CD4-positive, alpha-beta T cell treated with Interleukin-6 at 100 ng/mL for 8 hours (primary cell): ENCODE data around the gene CELF1.
"Not testable (repeated sequence)": the region's sequence is repeated elsewhere in the genome, so short reads cannot be mapped to it uniquely, and the experiment has no call there.

ENCODE experiments used
- DNase-seq: peaks from one replicate; pipeline ENCODE4 v3.0.0-alpha.2; 2020; ENCODE audit warnings: mixed read lengths, low spot score

Gene CELF1

DNA sequence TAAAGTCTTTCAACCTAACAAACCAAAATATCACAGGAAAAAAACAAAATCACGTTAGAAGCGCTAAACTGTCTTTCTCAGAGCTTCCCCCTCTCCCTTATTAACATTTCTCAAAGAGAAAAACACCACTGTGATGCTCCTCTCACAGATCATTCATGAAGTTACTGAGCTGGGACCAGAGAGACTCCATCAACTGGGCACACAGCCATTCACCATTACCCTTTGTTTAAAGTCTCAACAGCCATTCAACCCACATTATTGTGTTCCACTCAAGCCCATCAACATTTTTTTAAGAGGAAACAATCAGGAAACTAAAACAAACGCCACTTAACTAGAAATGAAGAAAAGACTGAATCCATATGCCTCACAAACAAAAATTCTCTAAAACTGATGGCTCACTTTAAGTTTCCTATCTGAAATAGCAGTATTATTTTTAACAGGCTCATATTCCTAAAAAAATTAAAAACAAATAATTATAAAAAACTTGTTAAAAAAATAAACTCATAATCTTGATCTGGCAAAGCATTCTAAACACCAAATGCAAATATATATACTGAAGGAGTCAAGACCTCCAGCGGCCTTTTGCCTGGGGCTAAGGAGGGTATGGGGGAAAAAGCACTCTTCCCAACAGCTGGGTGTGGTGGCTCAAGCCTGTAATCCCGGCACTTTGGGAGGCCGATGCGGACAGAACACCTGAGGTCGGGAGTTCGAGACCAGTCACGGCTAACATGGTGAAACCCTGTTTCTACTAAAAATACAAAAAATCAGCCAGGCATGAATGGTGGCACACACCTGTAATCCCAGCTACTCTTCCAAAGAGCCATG lies 14.0 kb downstream of the CELF1 start:
- no peak for DNase-seq

DNA sequence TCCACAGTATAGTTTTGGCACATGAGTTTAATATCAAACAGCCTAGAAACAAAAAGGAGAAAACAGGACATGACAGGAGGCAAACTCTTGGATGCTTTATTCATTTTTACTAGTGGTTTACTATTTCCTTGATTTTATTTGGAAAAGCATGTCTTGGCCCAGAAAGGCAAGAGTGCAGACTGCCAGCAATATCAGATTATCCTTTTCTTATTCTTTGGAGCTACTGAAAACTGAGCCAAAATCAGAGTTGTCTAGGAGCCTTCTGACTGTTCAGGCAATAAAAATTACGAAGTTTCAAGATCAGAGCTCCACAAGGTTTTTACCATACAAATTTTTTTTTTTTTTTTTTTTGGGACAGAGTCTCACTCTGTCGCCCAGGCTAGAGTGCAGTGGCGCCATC lies 16.0 kb downstream of the CELF1 start:
- DNase-seq, result no peak

DNA sequence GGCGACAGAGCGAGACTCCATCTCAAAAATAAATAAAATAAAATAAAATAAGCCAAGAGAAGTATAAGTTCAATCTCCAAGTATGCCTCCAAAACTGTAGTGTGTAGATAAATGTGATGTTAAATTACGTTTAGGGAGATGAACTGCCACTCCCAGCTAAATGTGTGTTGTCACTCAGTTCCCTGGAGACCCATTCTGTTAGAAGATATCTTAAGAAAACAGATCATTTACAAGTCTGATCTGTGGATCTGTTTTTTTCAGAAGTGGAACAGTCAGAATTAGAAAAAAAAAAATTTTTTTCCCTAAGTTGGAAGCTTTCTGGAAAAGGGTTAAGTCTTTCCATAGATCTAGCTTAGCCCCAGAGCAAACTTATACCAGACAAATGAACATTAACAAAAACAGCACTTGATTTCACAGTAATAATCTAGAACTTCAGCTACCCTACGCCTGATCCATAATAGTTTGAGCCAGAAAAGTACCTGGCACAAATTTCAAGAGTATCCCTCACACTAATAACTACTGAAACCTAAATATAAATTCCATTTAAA lies 18.2 kb downstream of the CELF1 start:
- no peak for DNase-seq

DNA sequence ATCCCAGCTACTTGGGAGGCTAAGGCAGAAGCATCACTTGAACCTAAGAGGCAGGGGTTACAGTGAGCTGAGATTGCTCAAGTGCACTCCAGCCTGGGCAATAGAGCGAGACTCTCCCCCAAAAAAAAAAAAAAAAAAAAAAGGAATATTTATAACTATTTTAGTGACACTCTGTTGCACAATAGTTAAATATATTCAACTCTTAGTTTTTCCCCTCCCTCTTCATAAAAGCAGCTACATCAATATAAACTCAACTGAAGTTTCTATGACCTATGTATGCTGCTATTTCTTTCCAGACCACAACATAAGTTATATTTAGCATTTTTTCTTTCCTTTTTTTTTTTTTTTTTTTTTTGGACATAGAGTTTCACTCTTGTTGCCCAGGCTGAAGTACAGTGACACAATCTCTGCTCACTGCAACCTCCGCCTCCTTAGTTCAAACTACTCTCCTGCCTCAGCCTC lies 19.2 kb downstream of the CELF1 start:
- DNase-seq, result no peak

DNA sequence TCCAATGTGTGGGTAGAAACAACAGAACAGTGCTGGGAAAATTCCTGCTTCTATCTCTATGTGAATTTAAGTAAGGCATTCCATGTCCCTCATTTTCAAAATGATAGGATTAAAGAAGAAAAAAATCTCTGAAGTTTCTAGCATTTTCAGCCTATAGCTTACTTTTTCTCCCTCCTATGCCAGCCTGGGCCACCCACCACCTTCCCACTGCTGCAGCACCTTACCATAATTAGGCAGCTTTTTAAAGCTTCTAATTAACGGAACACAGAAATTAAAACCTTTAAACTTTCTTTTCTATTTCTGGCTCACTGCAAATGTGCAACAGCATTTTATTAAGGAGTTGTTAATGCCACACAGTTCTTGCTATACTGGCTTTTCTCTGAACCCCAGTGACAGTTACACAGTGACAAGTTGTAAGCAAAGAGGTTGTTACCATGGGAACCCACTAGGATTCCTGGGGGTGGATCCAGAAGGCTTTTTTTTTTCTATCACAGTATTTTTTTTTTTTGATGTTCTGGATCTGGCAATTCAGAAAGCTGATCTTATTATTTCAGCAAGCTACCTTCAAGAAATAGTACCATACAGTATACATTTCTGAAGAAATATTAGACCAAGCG lies 20.2 kb downstream of the CELF1 start:
- DNase-seq, result no peak

DNA sequence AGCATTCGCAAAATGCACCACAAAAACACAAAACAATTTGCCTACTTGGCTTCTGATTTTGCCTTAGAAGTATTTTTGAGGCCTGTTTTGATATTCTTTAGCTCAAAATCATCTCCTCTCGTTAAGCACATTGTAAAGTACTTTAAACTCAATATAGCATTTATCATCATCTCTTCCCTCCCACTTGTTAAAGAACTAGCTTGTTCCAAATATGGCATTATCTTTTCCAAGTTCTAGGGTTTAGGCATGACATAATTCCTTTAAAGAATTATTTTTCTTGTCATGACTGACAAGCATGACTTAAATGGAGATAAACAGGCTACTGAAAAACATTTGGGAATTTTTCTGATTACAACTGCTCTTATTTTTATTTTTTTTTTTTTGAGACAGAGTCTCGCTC lies 21.3 kb downstream of the CELF1 start:
- DNase-seq, result no peak

DNA sequence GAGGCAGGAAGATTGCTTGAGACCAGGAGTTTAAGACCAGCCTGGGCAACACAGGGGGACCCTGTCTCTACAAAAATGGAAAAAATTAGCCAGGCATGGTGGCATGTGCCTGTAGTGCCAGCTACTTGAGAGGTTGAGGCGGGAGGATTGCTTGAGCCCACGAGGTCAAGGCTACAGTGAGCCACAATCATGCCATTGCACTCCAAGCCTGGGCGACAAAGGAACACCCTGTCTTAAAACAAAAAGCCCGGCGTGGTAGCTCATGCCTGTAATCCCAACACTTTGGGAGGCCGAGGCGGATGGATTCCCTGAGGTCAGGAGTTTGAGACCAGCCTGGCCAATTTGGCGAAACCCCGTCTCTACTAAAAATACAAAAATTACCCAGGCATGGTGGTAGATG lies 22.2 kb downstream of the CELF1 start:
- DNase-seq, result not testable (repeated sequence)

DNA sequence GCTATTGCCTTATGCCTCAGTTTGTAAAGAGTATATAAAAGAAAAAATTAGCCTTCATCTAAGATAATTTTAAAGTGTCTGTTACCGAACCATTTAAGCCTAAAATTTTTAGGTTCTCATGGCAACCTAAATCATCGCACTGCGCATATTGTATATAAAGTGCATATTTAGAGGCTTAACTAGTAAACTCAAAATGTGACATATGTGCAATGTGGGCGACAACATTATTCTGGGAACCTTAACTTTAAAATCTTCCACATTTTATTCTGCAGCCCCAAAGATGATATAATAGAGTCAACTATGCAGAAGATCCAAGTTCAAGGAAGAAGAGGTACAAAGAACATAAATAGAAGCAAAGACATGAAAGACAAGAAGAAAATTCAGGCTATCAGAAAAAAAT lies 23.0 kb downstream of the CELF1 start:
- no peak for DNase-seq

DNA sequence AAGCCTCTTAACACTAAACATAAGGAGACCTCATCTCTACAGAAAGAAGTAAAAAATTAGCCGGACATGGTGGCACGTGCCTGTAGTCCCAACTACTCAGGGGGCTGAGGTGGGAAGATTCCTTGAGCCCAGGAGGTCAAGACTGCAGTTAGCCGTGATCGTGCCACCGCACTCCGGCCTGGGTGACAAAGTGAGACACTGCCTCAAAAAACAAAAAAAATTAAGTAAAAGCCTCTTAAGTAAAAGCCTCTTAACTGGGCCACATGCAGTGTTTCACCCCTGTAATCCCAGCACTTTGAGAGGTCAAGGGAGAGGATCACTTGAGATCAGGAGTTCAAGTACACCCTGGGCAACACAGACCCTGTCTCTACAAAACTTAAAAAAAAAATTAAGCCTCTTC lies 25.7 kb downstream of the CELF1 start:
- no peak for DNase-seq

DNA sequence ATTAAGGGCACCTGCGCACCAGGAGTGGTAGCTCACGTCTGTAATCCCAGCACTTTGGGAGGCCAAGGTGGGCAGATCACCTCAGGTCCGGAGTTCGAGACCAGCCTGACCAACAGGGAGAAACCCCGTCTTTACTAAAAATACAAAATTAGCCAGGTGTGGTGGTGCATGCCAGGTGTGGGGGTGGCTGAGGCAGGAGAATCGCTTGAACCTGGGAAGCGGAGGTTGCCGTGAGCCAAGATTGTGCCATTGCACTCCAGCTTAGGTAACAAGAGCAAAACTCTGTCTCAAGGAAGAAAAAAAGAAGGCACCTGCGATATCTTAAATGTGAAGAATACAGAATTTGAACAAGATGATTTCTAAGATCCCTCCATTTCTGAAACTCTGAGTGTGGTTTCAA lies 26.9 kb downstream of the CELF1 start:
- DNase-seq, result not testable (repeated sequence)

DNA sequence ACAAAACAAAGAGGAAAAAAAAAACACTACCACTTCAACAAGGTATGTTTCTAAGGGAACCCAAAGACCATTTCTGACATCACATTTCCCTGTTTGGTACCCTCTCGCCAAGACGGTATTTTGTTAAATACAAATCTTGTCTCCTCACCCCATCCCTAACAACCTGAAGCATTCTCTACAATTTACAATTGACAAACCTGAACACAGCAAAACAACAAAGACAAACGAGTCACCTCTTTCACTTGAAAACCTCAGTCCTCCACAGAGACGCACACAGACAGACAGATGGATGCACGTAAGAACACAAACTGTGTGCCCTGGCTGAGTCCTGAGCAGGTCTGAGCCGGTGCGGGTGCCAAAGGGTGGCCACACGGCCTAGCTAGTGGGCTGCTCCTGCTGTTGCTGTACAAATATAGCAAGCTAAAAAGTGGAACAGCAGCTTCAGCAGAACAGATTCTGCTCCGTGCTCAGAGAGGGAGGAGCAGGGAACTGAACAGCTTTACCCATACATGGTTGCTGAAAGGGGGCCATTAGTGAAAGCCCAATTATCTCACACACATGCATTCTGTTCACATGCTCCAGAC lies 28.5 kb downstream of the CELF1 start:
- DNase-seq, result no peak

DNA sequence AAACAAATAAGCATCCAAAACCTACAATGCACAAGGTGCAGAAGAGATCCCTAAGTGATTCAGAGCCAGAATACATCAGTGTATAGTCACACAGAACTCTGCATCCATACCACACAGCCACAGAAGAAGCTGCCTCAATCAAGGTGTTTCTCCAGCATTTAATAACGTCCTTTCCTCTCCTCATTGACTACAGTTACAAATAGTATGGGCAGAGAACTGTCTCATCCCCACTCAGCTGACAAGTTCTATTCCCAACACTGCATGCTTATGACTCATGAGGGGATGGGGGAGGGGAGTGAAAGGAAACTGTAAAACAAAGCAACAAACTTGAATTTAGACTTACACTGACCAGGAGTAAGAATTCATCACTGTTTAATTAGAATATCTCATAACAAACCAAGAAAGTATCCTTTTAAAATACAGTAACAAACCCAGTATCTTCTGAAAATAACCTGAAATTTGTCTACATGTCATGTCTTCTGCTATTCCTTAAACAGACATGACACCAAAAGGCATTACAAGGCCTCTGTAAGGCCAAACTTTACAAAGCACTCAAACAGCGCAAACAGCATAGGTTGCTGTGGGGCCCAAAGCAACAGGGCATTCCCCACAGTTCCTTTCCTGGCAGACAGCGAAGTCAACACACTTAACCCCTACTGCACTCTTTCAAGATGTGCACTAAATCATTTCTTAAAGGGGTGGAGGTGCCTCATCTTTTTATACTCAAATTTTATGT lies 29.3 kb downstream of the CELF1 start:
- peak; percentile 45 for DNase-seq

DNA sequence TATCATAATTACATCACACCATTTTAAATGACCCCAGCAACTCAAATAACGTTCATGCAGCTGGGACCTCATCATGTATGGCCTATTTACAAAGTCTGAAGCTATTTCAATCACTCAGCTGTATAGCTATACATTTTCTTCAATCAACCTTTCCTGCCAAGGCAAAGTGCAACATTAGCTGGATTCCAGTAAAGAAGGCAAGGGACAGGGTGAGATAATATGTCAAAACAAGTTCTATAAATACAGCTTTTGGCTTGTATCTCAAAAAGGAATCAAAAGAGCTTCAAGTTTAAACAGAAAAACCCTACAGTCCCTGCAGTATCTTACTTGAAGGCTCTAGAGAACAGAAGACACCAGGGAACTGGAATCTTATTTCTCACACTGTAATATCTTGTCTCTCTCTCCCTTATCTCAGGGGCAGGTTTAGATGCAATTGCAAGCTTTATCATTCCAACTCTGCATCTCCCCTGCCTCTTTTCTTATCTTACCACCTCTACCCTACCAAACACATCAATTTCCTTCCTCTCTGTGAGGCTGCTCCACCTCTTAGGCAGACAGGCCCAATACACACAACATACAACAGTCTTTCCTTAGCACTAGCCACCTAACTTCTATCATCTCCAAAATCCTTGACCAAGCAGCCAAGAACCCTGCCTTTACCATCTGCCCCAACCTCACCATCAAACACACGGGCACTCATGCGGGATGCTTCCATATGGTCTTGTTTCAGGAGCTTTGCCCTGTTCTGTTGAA lies 34.5 kb downstream of the CELF1 start:
- DNase-seq, result no peak

DNA sequence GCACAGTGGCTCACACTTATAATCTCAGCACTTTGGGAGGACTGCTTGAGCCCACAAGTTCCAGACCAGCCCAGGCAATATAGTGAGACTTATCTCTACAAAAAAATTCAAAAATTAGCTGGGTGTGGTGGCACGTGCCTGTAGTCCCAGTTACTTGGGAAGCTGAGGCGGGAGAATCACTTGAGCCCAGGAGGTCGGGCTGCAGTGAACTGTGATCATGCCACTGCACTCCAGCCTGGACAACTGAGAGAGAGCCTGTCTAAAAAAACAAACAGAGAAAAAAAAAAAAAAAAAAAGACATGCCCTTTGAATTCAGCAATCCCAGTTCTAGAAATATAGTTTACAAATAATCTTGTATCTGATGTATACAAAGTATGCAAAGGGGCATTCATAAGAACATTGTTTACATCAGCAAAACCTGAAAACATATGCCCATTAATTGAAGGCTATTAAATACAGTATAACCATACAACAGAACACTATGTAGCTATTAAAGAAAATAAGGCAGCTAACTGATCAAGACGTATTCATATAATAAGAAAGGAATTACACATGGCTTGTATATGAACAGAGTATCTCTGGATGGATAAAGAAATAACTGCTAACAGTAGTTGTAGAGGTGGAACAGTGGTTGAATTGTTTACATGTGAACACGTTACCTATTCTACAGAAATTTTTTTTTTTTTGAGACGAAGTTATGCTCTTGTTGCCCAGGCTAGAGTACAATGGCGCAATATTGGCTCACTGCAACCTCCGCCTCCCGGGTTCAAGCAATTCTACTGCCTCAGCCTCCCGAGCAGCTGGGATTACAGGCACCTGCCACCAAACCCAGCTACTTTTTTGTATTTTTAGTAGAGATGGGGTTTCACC lies 35.7 kb downstream of the CELF1 start:
- DNase-seq, result no peak

DNA sequence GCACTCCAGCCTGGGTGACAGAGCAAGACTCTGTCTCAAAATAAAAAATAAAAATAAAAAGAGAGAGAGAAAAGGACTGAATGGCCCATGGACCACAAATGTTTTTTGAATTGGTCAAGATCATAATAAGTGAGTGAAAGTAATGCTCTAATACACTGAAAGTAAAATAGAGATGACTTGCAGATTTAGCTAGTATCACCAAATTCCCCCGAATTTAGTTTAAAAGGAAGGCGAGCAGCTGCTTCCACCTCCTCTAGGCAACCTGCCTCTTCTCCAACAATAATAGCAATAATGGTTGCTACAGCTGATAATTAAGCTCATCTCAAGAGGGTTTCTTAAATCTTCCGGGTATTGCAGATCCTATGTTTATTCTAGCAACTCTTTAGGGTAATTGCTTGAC lies 36.8 kb downstream of the CELF1 start:
- DNase-seq, result no peak

DNA sequence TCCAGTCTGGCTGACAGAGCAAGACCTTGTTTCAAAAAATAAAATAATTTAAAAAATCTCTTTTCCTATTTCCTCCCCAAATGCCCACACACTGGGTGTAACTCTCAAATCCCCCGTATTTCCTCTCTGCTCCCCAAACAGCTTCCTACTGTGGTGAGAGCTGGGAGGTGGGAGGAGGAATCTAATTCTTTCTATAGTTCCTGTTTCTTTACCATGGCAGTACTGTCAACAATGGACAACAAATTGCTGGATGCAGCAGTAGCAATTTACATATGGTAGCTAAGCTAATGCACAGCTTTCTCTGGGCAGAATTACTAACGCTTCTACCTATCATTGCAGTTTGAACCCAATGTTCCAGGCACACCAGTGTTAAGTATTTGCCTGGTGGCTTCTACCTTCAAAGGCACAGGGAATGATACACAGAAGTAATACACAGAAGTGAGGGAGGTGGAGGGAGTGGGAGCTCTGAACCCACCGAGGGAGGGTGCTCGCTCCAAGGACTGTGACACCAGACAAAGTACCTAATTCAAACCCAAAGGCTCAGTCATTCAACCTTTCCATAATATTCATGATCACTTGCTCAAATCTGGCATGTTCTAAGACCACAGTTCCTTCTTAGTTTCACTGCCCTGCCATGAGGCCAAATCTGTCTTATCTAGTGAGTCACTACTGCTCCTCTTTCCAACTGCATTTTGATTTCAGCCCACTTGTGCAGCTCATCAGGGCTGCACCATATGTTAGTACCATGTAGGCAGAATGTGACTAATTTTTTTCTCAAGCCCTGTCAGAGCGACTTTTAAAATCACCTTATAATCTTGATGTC lies 37.9 kb downstream of the CELF1 start:
- no peak for DNase-seq

DNA sequence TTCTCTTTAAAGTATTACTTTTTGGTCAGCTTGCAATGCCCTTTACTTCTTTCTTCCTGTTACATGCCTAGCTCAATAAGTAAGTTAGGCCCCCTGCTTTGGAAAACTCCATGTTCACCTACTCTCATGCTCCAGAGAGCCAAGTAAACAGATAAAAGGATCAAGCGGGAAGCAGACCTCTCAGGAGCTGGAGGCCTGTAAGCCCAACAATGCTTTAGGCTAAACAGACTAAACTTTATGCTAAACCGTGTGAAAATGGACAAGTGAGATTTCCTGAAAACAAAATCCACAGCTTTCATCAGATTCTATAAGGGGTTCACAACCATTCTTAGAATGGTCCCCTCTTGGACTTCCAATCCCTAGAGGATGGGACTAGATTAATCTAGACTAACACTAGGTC lies 40.2 kb downstream of the CELF1 start:
- no peak for DNase-seq

DNA sequence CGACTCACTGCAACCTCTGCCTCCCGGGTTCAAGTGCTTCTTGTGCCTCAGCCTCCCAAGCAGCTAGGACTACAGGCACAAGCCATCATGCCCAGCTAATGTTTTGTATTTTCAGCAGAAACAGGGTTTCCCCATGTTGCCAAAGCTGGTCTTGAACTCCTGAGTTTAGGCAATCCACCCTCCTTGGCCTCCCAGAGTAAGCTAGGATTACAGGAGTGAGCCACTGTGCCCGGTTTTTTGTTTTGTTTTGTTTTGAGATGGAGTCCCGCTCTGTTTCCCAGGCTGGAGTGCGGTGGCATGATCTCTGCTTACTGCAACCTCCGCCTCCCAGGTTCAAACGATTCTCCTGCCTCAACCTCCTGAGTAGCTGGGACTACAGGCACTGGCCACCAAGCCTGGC lies 41.0 kb downstream of the CELF1 start:
- DNase-seq, result no peak

DNA sequence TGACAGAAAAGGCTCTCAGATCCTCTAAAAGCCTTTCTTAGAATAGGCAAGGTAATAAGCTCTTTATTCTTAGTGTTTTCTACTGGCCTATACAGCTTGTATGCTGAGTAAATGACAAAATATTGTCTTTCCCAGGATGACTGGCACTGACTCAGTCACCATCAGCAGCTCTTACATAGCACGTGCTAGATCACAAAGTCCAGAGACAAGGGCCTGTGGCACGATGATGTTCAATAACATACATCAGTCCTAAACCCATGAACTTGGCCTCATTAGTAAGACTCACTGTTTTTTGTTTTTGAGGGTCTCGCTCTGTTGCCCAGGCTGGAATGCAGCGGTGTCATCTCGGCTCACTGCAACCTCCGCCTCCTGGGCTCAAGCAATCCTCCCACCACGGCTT lies 42.7 kb downstream of the CELF1 start:
- DNase-seq, result no peak

DNA sequence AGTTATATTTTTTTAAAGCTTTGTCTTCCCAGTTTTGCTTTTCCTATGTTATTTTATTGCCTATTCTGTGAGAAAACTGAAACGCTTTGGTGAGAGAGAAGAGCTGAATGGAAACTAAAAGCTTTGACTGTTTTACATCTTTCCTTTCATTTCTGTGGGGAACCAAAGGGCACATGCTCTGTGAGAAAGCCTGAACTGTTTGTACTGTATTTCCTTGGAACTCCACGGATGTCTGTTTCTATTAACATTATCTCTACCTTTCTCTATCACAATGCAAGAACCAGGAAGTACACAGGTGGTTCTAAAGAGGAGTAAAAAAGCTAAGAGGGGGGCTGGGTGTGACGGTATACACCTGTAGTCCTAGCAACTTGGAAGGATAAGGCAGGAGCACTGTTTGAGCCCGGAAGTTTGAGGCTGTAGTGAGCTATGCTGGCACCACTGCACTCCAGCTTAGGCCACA lies 43.8 kb downstream of the CELF1 start:
- peak; percentile 14 for DNase-seq
